NCI-H2196 (cell line): ENCODE measurements around the gene OR4D6.

Experiments
- DNase-seq: peaks from one replicate; lab custom pipeline; 2025; ENCODE audit not compliant: unreplicated experiment; lab: John Stamatoyannopoulos, UW

The OR4D6 gene

DNA sequence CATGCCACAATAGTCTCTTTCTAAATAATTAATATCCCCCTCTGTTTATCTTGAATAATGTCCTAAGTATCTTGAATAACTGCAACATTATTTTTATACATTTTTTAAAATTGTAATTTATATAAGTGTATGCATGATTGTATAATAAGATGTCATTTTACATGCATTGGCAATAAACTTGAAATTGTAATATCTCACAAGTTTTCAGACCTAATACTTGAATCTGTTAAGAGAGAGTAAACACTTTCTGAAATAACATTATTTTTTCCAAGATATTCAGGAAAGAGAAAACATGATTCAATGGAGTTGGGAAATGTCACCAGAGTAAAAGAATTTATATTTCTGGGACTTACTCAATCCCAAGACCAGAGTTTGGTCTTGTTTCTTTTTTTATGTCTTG is 46.5 kb downstream of the OR4D6 start, which contains the start of gene OR4D11:
TSS of gene OR4D11 (plus strand) at position 301 of the 400 bp plus-strand sequence. CDS start at position 301, 0 bp downstream.
- no peak for DNase-seq
